Keratinocyte (primary cell): Measurements from ENCODE around the gene SLC30A3. TPM values are rescaled to one million over a fixed set of nuclear protein-coding genes. Genes with fewer than 3 reads are reported as not detected.

ENCODE experiments used
- DNase-seq: peaks from one replicate; pipeline ENCODE4 v3.0.0-alpha.2; 2011; ENCODE audit warnings: low read depth, missing footprints, low spot score
- FAIRE-seq: peaks from 2 replicates; lab custom pipeline; 2011; peaks lifted over from hg19 to GRCh38; lab: Jason Lieb, UNC
- H2AFZ ChIP-seq: 2 replicates; pipeline ENCODE4 v1.6.0; 2012; ENCODE audit warnings: low read length, control low read depth, inconsistent platforms; ENCODE audit not compliant: control insufficient read depth
- H3K27ac ChIP-seq: 2 replicates; pipeline ENCODE4 v1.5.1; 2011; ENCODE audit warnings: low read length; ENCODE audit not compliant: control insufficient read depth, insufficient read depth
- H3K27me3 ChIP-seq: 3 replicates; pipeline ENCODE4 v1.6.0; 2011; ENCODE audit warnings: low read length; ENCODE audit not compliant: control insufficient read depth, insufficient read depth; ENCODE audit errors: extremely low read depth
- H3K36me3 ChIP-seq, 2 experiments: 2 replicates in 1 of 2; 3 replicates in 1 of 2; pipeline ENCODE4 v1.5.1; 2011; ENCODE audit warnings: low read length in 2 of 2, mild to moderate bottlenecking in 1 of 2; ENCODE audit not compliant: control insufficient read depth in 2 of 2, insufficient read depth in 2 of 2; ENCODE audit errors: extremely low read depth in 1 of 2
- H3K4me1 ChIP-seq: 3 replicates; pipeline ENCODE4 v1.5.1; 2011; ENCODE audit warnings: low read length; ENCODE audit not compliant: control insufficient read depth, insufficient read depth; ENCODE audit errors: extremely low read depth
- H3K4me2 ChIP-seq: 3 replicates; pipeline ENCODE4 v1.6.0; 2011; ENCODE audit warnings: low read depth, low read length; ENCODE audit not compliant: control insufficient read depth, insufficient read depth; ENCODE audit errors: extremely low read depth
- H3K4me3 ChIP-seq, 3 experiments: fragments of 200-600 bp in 1 of 3; sonication (generic) in 1 of 3; 2 replicates in 2 of 3; 3 replicates in 1 of 3; pipeline ENCODE4 v1.5.1; 2011 to 2016; ENCODE audit warnings: low read length in 3 of 3, mild to moderate bottlenecking in 3 of 3, control low read depth in 2 of 3, inconsistent platforms in 1 of 3, low read depth in 1 of 3, mixed read lengths in 1 of 3, mixed run types in 1 of 3, moderate library complexity in 1 of 3; ENCODE audit not compliant: control insufficient read depth in 2 of 3, insufficient read depth in 2 of 3; ENCODE audit errors: extremely low read depth in 1 of 3
- H3K79me2 ChIP-seq: 2 replicates; pipeline ENCODE4 v1.6.0; 2012; ENCODE audit warnings: low read length; ENCODE audit not compliant: control insufficient read depth, insufficient read depth
- H3K9ac ChIP-seq: 3 replicates; pipeline ENCODE4 v1.6.0; 2011; ENCODE audit warnings: low read length; ENCODE audit not compliant: control insufficient read depth, insufficient read depth; ENCODE audit errors: extremely low read depth
- H3K9me1 ChIP-seq: 3 replicates; pipeline ENCODE4 v1.6.0; 2011; ENCODE audit warnings: low read length; ENCODE audit not compliant: control insufficient read depth, insufficient read depth; ENCODE audit errors: extremely low read depth
- H3K9me3 ChIP-seq: 2 replicates; pipeline ENCODE4 v1.5.1; 2012; ENCODE audit warnings: low read depth, low read length; ENCODE audit not compliant: control insufficient read depth
- H4K20me1 ChIP-seq: 3 replicates; pipeline ENCODE4 v1.6.0; 2011; ENCODE audit warnings: low read length; ENCODE audit not compliant: control insufficient read depth, insufficient read depth; ENCODE audit errors: extremely low read depth
- EZH2 ChIP-seq: IDR thresholded peaks from one replicate; pipeline ENCODE4 v1.6.1; 2012; ENCODE audit warnings: inconsistent platforms, mild to moderate bottlenecking, low read length, moderate library complexity
- dilution Hi-C: fragments of 300-500 bp; cut with MboI; formaldehyde crosslinking; loops from one replicate; pipeline ENCODE4 v1.7.0; 2020; ENCODE audit warnings: low sequenced_read_pairs; ENCODE audit not compliant: extremely low pct_ligation_motif_present
- polyA plus RNA-seq, 5 experiments: library from polyadenylated mRNA; depleted of rRNA in 3 of 5; stranded (reverse) in 3 of 5; stranded (forward) in 1 of 5; unstranded in 1 of 5; fragments of >200 nt; gene quantifications; 1 replicate in 1 of 5; 2 replicates in 3 of 5; 3 replicates in 1 of 5; pipeline versions ENCODE4 v1.2.1 to v1.2.3, GENCODE V29; 2011 to 2012; ENCODE audit warnings: missing spikeins in 2 of 5, low read depth in 1 of 5, low replicate concordance in 1 of 5
- TF ChIP-seq, protein P1 (sequence below), 3 experiments: IDR thresholded peaks in 1 of 3; conservative IDR thresholded peaks in 1 of 3; optimal IDR thresholded peaks in 1 of 3; 2 replicates in 2 of 3; 3 replicates in 1 of 3; pipeline versions ENCODE3 to v1.5.1; 2011; ENCODE audit warnings: low read length in 3 of 3, mild to moderate bottlenecking in 3 of 3, moderate library complexity in 2 of 3, control low read depth in 1 of 3, inconsistent platforms in 1 of 3; ENCODE audit not compliant: insufficient read depth in 2 of 3; ENCODE audit errors: extremely low read depth in 1 of 3

SLC30A3 gene
- polyA plus RNA-seq, 1 donor (not counting 4 experiments of a cell fraction or from before 2014, with no cell fraction given) = not detected

- Histone ChIP-seq H3K4me2 (peak overlapping the region; percentile 87), H3K27me3 (no peaks in the 10 kb centered on the region), H3K9me3 (no peaks in the 10 kb centered on the region), H4K20me1 (no peaks in the 10 kb centered on the region), H2AFZ (peak overlapping the region; percentile 97), H3K9me1 (no peaks in the 10 kb centered on the region), H3K36me3 (peaks cover 5 to 22% of the 10 kb centered on the region in 2 experiments), H3K9ac (peak overlapping the region; percentile 100), H3K4me3 (peak overlapping the region; percentile 60 to 86 (median 63)), H3K4me1 (peaks cover 23% of the 10 kb centered on the region), H3K27ac (peak overlapping the region; percentile 98), H3K79me2 (peaks cover 11% of the 10 kb centered on the region)
- no peak for TF ChIP-seq EZH2
- TF ChIP-seq, protein P1, sequence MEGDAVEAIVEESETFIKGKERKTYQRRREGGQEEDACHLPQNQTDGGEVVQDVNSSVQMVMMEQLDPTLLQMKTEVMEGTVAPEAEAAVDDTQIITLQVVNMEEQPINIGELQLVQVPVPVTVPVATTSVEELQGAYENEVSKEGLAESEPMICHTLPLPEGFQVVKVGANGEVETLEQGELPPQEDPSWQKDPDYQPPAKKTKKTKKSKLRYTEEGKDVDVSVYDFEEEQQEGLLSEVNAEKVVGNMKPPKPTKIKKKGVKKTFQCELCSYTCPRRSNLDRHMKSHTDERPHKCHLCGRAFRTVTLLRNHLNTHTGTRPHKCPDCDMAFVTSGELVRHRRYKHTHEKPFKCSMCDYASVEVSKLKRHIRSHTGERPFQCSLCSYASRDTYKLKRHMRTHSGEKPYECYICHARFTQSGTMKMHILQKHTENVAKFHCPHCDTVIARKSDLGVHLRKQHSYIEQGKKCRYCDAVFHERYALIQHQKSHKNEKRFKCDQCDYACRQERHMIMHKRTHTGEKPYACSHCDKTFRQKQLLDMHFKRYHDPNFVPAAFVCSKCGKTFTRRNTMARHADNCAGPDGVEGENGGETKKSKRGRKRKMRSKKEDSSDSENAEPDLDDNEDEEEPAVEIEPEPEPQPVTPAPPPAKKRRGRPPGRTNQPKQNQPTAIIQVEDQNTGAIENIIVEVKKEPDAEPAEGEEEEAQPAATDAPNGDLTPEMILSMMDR (optimal IDR thresholded peaks at IDR 0.05 in 1 of 3, IDR thresholded peaks at IDR 0.05 in 1 of 3, conservative IDR thresholded peaks at IDR 0.05 in 1 of 3; ENCODE audit: extremely low read depth in 1 of 3, insufficient read depth in 2 of 3, low read length in 3 of 3) = no peak
- dilution Hi-C loops = no loop called here
- no peak for DNase-seq
- FAIRE-seq = no peak
Observed at GRCh38 chr2:27212626-27213471, 50.0 kb downstream of the SLC30A3 start.

DNA sequence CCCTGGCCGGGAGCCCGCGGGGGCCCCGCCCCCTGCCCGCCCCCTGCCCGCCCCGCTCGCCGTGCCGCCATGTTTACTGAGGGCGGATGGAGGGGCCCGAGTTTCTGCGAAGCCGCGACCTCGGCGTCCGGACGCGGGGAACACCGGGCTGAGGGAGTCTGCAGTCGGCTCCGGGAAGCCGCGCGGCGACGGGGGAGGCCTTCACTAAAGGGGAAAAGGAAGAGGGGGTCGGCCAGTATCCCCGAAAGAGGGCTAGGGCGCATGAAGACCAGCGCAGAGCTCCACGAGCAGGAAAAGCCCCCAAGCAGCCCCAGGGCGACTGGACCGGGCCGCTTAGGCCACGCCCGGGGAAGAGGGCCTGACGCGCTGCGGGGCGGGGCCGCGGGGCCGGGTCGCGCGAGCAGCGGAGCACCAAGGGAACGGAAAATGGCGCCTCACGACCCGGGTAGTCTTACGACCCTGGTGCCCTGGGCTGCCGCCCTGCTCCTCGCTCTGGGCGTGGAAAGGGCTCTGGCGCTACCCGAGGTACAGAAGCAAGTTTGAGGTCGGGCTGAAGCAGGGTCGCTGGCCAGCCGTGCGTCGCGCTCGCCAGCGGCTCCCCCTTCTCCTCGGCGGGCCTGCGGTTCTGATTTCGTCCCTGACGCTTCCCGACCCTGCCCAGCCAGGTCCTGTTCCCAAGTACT lies 50.8 kb downstream of the SLC30A3 start, which contains the start of the genes ATRAID and SLC5A6:
Gene ATRAID, plus strand, starts transcription at position 99 of the 683 bp plus-strand sequence. Its CDS starts 328 bp downstream, at position 427.
Gene SLC5A6, minus strand, starts transcription at position 326 of the 683 bp plus-strand sequence. CDS start 4,618 bp downstream, outside the sequence.
- Histone ChIP-seq H3K9me1 (no peaks in the 10 kb centered on the region), H3K4me3 (peak within 1 kb of the TSS; percentile 60 to 88 (median 63)), H3K27me3 (no peaks in the 10 kb centered on the region), H3K9me3 (no peaks in the 10 kb centered on the region), H3K36me3 (peaks cover 10 to 30% of the 10 kb centered on the region in 2 experiments), H3K27ac (peak within 1 kb of the TSS; percentile 98), H4K20me1 (no peaks in the 10 kb centered on the region), H3K4me2 (peak within 1 kb of the TSS; percentile 90), H3K4me1 (peaks cover 23% of the 10 kb centered on the region), H3K9ac (peak within 1 kb of the TSS; percentile 100), H2AFZ (peak within 1 kb of the TSS; percentile 97), H3K79me2 (peaks cover 7% of the 10 kb centered on the region)
- DNase-seq (no peak), FAIRE-seq (no peak)
- dilution Hi-C loops = no loop called here
- TF ChIP-seq, protein P1 (optimal IDR thresholded peaks at IDR 0.05 in 1 of 3, IDR thresholded peaks at IDR 0.05 in 1 of 3, conservative IDR thresholded peaks at IDR 0.05 in 1 of 3; ENCODE audit: extremely low read depth in 1 of 3, insufficient read depth in 2 of 3, low read length in 3 of 3) = no peak
- TF ChIP-seq EZH2 = no peak
